Right lobe of liver (tissue), 6 donors: Measurements from ENCODE around the gene GRIFIN. TPM values are rescaled to one million over a fixed set of nuclear protein-coding genes. Genes with fewer than 3 reads are reported as not detected.

ENCODE experiments used
- ATAC-seq, 4 donors: fragments of 200-7000 bp; cut with Tn5 transposase; one replicate each; pipeline ENCODE4 v1.9.1; 2020; ENCODE audit warnings: mild to moderate bottlenecking in 4 of 4, moderate library complexity in 4 of 4
- DNase-seq, 3 donors: peaks; one replicate each; pipeline ENCODE4 v3.0.0-alpha.2; 2020
- H3K27ac ChIP-seq, 3 donors: fragments of 200-600 bp; one replicate each; pipeline ENCODE4 v1.8.0; 2022
- H3K27me3 ChIP-seq, 2 donors: fragments of 200-600 bp; one replicate each; pipeline ENCODE4 v1.8.0; 2022
- H3K36me3 ChIP-seq, 4 donors: fragments of 200-600 bp; sonication (generic) in 1 of 4; one replicate each; pipeline versions ENCODE4 v1.5.1 to v1.8.0; 2017 to 2022; ENCODE audit warnings: control low read depth in 1 of 4
- H3K4me1 ChIP-seq, 4 donors: fragments of 200-600 bp; sonication (generic) in 1 of 4; one replicate each; pipeline versions ENCODE4 v1.5.1 to v1.8.0; 2017 to 2022; ENCODE audit warnings: control low read depth in 1 of 4
- H3K4me3 ChIP-seq, 3 donors: fragments of 200-600 bp; one replicate each; pipeline ENCODE4 v1.8.0; 2022
- H3K9me3 ChIP-seq, 4 donors: fragments of 200-600 bp; sonication (generic) in 1 of 4; one replicate each; pipeline versions ENCODE4 v1.5.1 to v1.8.0; 2017 to 2022; ENCODE audit warnings: control low read depth in 1 of 4
- POLR2A ChIP-seq: fragments of 450-650 bp; IDR thresholded peaks from one replicate; pipeline ENCODE4 v1.6.1; 2017; ENCODE audit warnings: antibody characterized with exemption, mild to moderate bottlenecking
- WGBS: methylation state at CpG from one replicate; pipeline ENCODE4 v1.1.6; 2018; ENCODE audit warnings: low coverage, low lambda C conversion rate; ENCODE audit not compliant: insufficient coverage; ENCODE audit errors: missing lambda C conversion rate; 5-methylcytosine and 5-hydroxymethylcytosine counted together
- intact Hi-C, 2 donors: fragments of 100-400 bp; cut with DNase I; formaldehyde crosslinking; loops; one replicate each; pipeline versions ENCODE4 v1.11.2 to v1.14.1; 2022
- total RNA-seq, 6 experiments: library from RNA; depleted of rRNA in 2 of 6; stranded (reverse); fragments of >200 nt in 2 of 6; fragmentation: NEBNext Ultra II Directional in 3 of 6; extraction: Animal tissue kit (Norgen Biotek cat#: 25700) in 3 of 6; gene quantifications; one replicate each; pipeline versions ENCODE4 v1.1.0 to v1.2.4, GENCODE V29; 2016 to 2023
- TF ChIP-seq, protein P1 (sequence below), 4 donors: fragments of 200-600 bp in 3 of 4; fragments of 450-650 bp in 1 of 4; IDR thresholded peaks; one replicate each; pipeline versions ENCODE4 v1.5.1 to v1.8.0; 2016 to 2022; ENCODE audit warnings: antibody characterized with exemption in 4 of 4, mild to moderate bottlenecking in 2 of 4
- donor health status: DM: no; HTN: yes; CAD: no.
- donor health status: DM: no; HTN: no; CAD: no.
- donor health status: DM: no; HTN: no; CAD: no.
- donor health status: DM: no; HTN: yes; CAD: no.
- donor health status: DM: no; HTN: yes; CAD: no.

The GRIFIN gene
- total RNA-seq, 6 experiments from 2014 or later = not detected

DNA sequence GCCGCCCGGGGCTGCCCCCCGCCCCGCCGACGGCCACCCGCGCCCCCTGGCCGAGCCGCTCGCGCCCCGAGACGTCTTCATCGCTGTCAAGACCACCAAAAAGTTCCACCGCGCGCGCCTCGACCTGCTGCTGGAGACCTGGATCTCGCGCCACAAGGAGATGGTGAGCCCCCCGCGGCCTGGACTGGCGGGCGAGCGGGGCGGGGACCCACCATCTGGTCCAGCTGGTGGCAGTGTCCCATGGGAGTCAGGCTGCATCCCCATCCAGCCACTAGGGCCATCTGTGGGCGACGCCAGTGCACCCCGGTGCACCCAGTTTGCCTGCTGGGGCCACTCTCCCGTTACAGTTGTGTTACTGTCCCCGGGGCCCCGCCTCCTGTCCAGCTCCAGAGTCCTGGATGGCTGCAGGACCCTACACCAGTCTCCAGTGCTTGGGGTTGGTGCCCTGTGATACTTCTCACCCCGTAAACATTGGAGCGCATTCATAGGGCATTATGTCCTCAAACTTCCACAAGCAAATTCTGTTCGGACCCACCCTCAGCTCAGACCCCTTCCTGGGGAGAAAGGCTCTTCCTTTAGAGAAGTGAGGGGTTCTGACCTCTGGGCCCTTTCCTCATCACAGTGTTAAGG, 44.0 kb upstream of the GRIFIN start:
- H3K27me3 ChIP-seq = peaks cover 0 to 5% of the 10 kb centered on the region in 2 donors
- ATAC-seq (no peak), DNase-seq (no peak)
- H3K4me1 ChIP-seq = peaks cover 0 to 6% (median 0%) of the 10 kb centered on the region in 4 donors
- H3K9me3 ChIP-seq = no peaks in the 10 kb centered on the region
- H3K27ac ChIP-seq = no peak overlapping the region
- WGBS = 0% methylated on average over 1 of the region's 37 CpGs
- TF ChIP-seq, protein P1, sequence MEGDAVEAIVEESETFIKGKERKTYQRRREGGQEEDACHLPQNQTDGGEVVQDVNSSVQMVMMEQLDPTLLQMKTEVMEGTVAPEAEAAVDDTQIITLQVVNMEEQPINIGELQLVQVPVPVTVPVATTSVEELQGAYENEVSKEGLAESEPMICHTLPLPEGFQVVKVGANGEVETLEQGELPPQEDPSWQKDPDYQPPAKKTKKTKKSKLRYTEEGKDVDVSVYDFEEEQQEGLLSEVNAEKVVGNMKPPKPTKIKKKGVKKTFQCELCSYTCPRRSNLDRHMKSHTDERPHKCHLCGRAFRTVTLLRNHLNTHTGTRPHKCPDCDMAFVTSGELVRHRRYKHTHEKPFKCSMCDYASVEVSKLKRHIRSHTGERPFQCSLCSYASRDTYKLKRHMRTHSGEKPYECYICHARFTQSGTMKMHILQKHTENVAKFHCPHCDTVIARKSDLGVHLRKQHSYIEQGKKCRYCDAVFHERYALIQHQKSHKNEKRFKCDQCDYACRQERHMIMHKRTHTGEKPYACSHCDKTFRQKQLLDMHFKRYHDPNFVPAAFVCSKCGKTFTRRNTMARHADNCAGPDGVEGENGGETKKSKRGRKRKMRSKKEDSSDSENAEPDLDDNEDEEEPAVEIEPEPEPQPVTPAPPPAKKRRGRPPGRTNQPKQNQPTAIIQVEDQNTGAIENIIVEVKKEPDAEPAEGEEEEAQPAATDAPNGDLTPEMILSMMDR (IDR thresholded peaks at IDR 0.05) = no peak
- TF ChIP-seq POLR2A = no peak
- no peaks in the 10 kb centered on the region for H3K36me3 ChIP-seq
- peak overlapping the region; percentile 34 to 53 (median 37) for H3K4me3 ChIP-seq
- intact Hi-C loops = no loop called here

DNA sequence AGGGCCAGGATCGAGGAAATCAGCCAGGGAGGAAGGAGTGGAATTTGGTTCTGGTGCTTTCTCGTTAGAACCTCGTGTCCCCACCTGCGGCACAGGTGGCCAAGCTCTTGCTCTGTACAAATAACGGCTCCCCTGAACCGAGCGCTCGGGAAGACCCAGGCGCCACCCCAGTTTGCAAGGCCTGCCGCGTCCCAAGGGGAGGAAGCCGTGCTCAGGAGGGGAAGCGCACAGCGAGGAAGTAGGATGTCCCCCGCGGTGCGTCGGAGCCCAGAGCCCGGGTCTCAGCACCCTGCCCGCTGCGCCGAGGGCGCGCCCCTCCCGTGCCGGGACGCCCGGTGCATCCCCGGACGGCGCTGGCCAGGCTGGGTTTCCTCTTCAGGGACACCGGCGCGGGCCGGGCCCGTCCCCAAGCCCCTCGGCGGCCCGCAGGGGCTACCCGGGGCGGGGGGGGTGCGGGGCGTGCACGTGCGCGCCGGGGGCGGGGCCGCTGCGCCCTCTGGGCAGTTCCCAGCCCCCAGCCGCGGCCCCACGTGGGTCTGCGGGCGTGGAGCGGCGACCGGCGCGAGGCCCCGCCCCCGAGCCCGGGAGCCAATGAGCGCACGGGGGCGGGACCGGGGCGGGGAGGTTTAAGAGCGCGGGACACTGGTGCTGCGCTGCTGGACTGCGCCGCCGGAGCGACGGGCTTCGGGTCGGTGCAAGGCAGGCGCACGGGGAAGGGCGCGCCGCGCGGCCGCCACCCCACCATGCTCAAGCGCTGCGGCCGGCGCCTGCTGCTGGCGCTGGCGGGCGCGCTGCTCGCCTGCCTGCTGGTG, 43.1 kb upstream of the GRIFIN start, which contains the start of gene LFNG:
LFNG (plus strand) TSS at position 656 of the 812 bp plus-strand sequence; CDS start at position 744, 88 bp downstream.
- H3K4me1 ChIP-seq = peaks cover 0 to 6% (median 0%) of the 10 kb centered on the region in 4 donors
- H3K27me3 ChIP-seq = peaks cover 0 to 5% of the 10 kb centered on the region in 2 donors
- intact Hi-C loops = no loop called here
- TF ChIP-seq, protein P1 (IDR thresholded peaks at IDR 0.05) = no peak
- peak; percentile 91 for TF ChIP-seq POLR2A
- no peaks in the 10 kb centered on the region for H3K36me3 ChIP-seq
- H3K9me3 ChIP-seq = no peaks in the 10 kb centered on the region
- ATAC-seq (peak; percentile 84 to 94 (median 91)), DNase-seq (peak; percentile 88 to 91 (median 90))
- peak within 1 kb of the TSS in 1 of 3 donors; percentile 51 for H3K27ac ChIP-seq
- no CpG with 5 or more reads among the region's 95 CpGs for WGBS
- H3K4me3 ChIP-seq = peak within 1 kb of the TSS; percentile 37 to 53 (median 48)

DNA sequence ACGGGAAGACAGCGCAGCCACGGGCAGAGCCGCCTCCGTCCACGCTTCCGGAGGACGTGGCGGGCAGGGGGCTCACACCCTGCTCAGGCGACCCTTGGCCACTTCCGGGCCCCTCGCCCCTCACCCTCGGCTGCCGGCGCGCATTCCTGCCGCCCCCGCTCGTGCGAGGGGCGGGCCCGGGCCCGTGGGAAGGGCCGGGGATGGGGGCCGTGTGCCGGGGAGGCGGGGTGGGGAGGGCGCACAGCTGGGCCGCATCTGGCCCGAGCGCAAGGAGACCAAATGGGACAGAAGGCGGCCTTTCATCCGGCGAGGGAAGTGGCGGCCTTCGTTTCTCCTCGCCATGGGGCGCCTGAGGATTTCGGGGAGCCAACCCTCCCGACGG, 42.5 kb upstream of the GRIFIN start:
- ATAC-seq (no peak), DNase-seq (no peak)
- Histone ChIP-seq H3K4me1 (peaks cover 0 to 6% (median 0%) of the 10 kb centered on the region in 4 donors), H3K36me3 (no peaks in the 10 kb centered on the region), H3K9me3 (no peaks in the 10 kb centered on the region), H3K27me3 (peaks cover 0 to 5% of the 10 kb centered on the region in 2 donors), H3K27ac (peak overlapping the region in 1 of 3 donors; percentile 51), H3K4me3 (peak overlapping the region; percentile 37 to 53 (median 48))
- intact Hi-C loops = no loop called here
- 2% methylated on average over 18 of the region's 41 CpGs for WGBS
- TF ChIP-seq, protein P1 (IDR thresholded peaks at IDR 0.05) = no peak
- no peak for TF ChIP-seq POLR2A

DNA sequence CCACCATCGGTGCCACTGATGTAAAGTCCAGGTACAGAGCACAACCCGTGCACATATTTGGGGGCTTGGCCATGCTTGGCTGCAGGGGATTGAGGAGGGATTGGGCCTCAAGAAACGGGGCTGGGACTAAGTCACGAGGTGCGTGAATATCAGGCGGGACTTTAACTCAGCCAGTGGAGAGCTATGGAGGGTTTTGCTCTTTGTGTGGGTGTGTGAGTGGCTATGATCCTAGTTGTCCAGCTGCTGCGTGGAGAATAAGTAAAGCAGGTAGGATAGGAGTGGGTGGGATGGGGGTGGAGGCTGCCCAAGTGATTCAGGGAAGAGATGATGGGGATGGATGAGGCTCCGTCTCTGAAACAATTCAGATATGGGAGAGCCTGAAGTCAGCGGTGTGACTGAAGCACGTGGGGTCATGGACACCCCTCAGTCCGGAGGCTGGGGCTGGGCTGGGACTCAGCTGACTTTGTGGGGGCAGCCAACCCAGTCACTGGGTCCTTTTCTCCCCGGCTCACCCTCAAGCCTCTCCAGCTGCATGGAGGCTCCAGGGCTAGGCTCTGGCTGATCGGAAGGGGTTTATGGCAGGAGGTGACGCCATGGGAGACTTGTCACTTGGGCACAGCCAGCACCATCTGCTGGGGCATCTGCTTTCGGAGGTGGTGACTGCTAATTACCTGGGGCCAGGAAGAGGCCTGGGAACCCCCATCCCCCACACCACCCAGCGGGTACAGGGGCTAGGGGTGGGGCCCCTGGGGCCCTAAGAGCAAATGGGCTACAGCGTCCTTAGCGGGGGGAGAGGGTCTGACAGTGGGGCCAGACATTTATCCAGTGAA, 41.7 kb upstream of the GRIFIN start:
- H3K27me3 ChIP-seq = peaks cover 0 to 5% of the 10 kb centered on the region in 2 donors
- no peak overlapping the region for H3K4me3 ChIP-seq
- TF ChIP-seq POLR2A = no peak
- TF ChIP-seq, protein P1 (IDR thresholded peaks at IDR 0.05) = no peak
- intact Hi-C loops = no loop called here
- ATAC-seq (no peak), DNase-seq (no peak)
- peaks cover 0 to 6% (median 0%) of the 10 kb centered on the region in 4 donors for H3K4me1 ChIP-seq
- H3K9me3 ChIP-seq = no peaks in the 10 kb centered on the region
- H3K36me3 ChIP-seq = no peaks in the 10 kb centered on the region
- WGBS = 35% methylated on average over 4 of the region's 18 CpGs
- no peak overlapping the region for H3K27ac ChIP-seq
